ENCODE measurements around the gene SLC6A9.

- TF ChIP-seq CTCF (IDR thresholded peaks at IDR 0.05; ENCODE audit: low read depth, low read length), result no peak
- TF ChIP-seq POLR2A (IDR thresholded peaks at IDR 0.05; ENCODE audit: extremely low read depth, insufficient read length), result no peak
- no peak for TF ChIP-seq MYC (IDR thresholded peaks at IDR 0.05; ENCODE audit: low read depth, low read length)
These were observed 18.9 kb downstream of the SLC6A9 start for GRCh38 chr1:44012404-44012803.

All from NB4 (cell line).